GM21367 (cell line): ENCODE results near the gene SLC38A6.
"Not testable (repeated sequence)": the region's sequence is repeated elsewhere in the genome, so short reads cannot be mapped to it uniquely, and the experiment has no call there.

Source experiments
- ATAC-seq: cut with Tn5 transposase; IDR thresholded peaks from one replicate; pipeline ENCODE4 v1.9.1; 2021; ENCODE audit not compliant: unreplicated experiment

Gene SLC38A6

DNA sequence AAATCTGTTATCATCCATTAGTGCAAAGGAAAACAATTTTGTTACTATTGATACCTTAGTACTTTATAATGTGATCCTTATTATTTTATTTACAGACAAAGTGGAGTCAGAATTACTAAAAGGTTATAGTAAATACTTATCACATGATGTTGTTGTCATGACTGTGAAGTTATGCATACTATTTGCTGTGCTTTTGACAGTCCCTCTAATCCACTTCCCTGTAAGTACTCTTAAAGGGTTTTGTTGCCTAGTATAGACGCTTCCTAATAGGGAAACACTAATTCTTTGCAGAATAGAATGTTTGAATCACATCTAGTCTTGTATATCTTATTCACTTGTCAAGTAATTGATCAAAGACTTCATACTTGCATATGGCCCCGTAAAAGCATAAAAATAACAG is 69.4 kb downstream of the SLC38A6 start:
- ATAC-seq = no peak

DNA sequence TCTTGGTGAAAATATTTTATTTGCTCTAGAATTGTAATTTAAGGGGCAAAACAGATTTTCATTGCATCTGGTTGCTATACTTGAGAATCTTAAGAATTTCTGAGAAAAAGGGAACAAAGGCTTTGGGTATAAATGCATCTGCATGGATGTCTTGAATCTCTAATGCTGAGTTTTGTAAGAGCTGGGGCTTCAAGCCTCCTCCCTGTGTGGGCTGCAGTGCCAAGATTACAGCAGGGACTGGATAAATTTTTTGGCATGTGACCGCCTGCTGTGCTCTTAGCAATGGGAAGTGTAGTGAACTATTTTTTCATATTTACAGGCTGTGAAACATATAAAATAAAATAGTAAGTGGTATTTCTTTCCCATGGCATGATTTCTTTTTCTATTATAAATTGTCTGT is 70.0 kb downstream of the SLC38A6 start:
- no peak for ATAC-seq

DNA sequence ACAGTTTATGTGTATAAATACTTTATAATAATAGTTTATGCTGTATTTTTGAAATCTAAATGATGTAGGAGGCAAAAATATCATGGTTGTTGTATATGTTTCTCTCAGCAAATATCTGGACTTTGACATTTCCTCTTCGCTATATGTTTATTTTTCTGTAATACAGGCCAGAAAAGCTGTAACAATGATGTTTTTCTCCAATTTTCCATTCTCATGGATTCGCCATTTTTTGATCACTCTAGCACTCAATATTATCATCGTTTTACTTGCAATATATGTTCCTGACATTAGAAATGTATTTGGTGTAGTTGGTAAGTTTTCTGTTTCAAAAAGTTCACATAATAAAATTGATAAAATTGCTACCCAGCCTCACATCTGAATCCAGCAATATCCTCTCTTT is 70.6 kb downstream of the SLC38A6 start:
- no peak for ATAC-seq

- ATAC-seq = no peak
Measured at GRCh38 chr14:61063461-61063860, 82.4 kb downstream of the SLC38A6 start.

DNA sequence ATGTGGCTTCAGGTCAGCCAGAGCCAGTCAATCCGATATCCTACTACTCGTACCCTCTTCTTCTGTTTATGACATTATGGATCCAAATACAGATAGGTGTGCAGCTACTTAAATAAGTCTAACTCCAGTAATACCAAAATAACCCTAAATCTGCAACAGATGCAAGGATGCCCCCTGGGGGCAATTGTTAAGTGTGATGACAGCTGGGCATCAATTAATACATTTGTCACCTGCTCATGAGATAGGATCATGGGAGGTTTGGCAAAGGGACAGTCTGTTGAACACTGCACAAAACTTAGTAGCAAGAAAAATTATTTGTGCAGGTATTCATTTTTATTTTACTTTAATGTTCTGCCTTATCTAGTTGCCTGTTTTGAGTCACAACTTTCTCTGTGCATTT is 83.2 kb downstream of the SLC38A6 start:
- no peak for ATAC-seq

GRCh38 chr14:61064856-61065255 is 83.8 kb downstream of the SLC38A6 start:
- no peak for ATAC-seq

- ATAC-seq = no peak
Measured at GRCh38 chr14:61065656-61066055, 84.6 kb downstream of the SLC38A6 start.

DNA sequence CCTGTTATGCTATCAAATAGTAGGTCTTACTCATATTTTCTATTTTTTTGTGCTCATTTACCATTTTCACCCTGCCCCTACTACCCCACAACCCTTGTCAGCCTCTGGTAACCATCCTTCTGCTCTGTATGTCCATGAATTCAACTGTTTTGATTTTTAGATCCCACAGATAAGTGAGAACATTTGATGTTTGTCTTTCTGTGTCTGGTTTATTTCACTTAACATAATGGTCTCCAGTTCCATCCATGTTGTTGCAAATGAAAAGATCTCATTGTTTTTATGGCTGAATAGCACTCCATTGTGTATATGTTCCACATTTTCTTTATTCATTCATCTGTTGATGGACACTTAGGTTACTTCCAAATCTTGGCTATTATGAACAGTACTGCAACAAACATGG is 91.4 kb downstream of the SLC38A6 start:
- not testable (repeated sequence) for ATAC-seq

DNA sequence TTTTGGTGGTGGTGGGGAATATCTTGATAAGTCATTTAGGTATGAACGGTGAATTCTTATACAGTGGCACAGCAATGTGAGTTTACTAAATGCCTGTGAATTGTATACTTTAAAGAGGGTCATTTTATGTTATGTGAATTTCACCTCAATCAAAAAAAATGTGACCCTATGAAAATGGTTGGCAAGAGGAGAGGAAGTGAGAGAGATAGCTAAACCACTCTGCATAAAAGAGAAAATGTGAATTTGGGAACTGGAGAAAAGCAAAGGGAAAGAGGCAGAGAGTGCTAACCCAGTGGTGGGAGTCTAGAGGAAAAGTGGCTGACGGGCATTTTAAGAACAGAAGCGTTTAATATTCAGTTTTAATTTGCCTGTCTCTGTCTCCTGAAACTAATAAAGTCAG is 93.8 kb downstream of the SLC38A6 start:
- ATAC-seq = no peak

DNA sequence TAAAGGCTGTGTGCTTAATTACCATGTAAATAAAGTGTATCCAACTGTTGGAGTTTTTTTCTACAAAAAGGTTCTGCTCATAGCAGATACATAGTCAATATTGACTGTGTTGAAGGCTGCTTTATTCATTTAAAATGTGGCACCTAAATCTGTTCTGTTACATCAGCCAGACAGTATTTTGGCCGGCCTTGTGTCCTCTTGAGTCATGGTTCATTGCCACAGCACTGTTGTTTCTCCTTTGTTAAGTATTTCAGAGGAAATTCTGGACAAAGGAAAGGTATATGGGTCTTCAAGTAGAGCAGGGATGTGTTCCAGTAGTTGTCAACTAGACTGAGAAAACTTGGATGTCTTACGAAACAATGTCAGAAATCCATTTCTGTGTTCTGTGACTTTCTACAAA is 95.5 kb downstream of the SLC38A6 start:
- ATAC-seq = no peak

- no peak for ATAC-seq
Measured at GRCh38 chr14:61077437-61077836, 96.4 kb downstream of the SLC38A6 start.

- no peak for ATAC-seq
Measured at GRCh38 chr14:61077951-61078720, 97.1 kb downstream of the SLC38A6 start.

- ATAC-seq = peak; percentile 76
Measured at GRCh38 chr14:61080591-61081010, 99.6 kb downstream of the SLC38A6 start.

DNA sequence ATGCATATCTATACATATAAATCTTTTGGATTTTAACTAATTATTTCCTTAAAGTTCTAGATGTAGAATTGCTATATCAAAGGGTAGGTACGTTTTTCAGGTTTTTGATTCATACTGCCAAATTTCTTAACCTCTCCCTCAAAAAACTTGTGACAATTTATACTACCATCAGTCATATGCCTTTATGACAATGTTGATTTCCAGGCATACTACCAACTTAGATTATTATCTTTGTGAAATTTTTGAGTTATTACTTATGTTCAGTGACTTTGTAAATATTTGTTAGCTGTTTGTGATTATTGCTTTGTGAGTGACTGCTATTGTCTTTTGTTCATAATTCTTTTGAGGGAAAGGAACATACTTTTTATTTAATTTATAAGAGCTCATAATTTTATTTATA is 107.0 kb downstream of the SLC38A6 start:
- no peak for ATAC-seq

DNA sequence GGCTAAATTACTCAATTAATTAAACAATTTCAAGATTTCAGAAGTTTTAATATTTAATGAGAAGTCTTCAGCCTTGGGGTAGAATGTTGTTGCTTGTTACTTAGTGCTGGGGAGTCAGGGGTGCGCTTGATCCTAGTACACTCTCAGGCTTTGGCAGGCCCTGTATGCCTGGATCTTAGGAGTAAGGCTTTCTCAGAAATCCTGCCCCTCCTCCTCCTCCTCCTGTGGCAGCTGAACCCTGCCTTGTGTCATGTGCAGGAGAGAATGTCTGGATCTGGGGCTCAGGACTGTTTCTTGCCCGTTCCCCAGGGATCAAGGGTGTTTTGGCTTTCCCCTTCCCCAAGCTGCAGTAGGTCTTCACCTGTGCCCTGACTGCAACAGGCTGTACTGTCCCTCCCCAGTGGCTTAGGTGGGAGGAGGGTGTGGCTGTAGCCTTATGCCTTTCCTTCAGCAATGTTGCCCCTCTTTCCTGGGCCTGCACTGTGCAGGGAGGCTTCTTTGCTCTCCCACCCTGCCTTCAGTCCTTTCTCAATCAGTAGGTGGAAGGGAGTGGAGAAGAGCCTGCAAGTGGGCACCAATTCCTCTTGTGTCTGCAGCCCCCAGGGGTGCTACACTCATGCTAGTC is 108.2 kb downstream of the SLC38A6 start:
- ATAC-seq = no peak

DNA sequence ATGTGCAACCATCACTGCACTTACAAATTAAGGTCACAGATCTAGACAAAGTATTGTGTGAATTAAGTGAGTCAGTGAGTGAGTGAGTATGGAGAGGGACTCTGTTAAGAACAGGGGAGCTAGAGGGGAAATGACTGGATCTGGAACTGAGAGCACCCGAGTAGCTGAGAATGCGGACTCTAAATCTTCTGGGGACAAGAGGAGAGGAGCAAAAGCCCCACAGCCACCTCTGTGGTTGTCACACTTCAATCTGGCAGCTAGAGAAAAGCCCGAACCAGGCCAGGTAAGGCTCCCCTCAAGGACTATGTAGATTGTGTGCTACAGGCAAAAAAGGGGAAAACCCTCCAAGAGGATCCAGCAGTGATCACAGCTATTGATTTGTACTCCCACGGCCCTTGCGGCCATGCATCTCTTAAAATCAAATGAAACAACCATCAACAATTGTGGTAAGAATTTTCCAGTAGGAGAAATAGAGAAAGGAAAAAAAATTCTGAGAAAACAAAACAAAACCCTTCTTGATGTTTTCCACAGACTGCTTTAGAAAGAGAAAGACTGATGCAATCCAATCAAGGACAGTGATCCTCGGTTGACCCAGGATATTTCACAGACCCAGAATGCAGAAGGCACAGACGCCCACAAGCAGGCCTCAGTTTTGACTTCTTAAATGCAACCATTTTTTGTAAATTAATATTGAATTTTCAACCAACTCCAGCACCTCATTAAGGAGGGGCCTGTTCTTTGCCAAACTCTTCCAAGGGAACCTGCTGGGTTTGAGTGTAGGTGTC is 109.6 kb downstream of the SLC38A6 start:
- ATAC-seq = peak; percentile 47

- ATAC-seq = no peak
Measured at GRCh38 chr14:61091657-61092273, 110.7 kb downstream of the SLC38A6 start.

- not testable (repeated sequence) for ATAC-seq
Measured at GRCh38 chr14:61098096-61098495, 117.1 kb downstream of the SLC38A6 start.

DNA sequence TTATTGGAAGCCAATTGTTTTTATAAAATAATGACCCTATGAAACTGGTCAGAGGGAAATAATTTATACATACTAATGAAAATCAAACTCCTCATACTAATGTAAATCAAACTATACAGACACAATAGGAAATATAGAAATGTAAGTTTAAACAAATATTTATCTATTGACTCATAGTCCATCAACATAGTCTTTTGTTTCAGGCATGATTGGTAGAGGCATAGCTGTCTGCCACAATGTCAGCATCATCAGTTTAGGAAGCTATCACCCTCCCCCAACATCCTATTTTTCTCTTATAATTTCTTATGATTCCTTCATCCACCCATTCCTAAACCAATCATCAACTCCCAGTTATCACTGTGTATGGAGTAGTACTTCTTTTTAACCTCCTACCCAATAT is 117.7 kb downstream of the SLC38A6 start:
- no peak for ATAC-seq

DNA sequence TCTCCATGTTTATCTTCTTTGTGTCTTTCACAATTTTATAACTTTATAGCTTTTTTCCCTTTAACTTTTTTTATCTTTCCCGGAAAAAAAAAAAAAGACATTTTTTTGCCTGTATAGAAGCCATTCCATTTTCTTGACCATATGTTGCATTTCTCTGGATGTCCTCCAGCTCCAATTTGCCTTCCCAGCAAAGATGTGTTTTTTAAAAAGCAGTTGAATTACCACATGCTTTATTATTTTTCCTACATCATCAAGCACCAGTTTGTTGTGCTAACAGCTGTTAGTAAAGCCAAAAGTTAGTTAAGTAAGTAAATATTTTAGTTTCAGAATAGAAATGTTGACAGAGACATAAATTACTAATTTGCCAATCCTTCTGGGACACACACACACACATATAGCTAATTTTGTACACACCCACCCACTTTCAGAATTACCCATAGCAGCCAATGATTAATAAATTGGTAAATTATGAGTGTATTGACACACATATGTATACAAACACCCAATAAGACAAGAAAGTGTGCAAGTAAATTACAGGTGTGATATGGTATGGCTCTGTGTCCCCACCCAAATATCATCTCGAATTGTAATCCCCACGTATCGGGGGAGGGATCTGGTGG is 118.3 kb downstream of the SLC38A6 start:
- no peak for ATAC-seq
